ENCODE measurements around the gene EXOSC1.

DNA sequence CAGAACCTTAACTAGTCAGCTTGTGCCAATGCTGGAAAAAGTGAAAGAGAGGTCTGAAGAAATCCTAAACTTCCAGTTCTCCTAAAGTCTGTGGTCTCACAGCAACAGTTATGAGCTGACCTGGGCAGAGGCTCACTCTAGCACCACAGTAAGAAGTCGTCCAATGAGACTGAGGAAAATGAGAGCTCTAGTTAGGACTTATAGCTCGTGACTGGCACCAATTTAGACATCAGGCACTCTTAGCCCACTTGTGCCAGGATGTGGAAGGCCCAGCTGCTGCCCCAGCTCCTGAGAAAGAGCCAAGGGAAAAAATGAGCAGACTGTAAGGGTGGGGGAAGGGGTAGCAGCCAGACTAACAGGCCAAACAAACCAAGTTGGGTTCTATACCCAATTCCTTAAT, 44.8 kb upstream of the EXOSC1 start:
- TF ChIP-seq CTCF (IDR thresholded peaks at IDR 0.05) (no peak), POLR2A (IDR thresholded peaks at IDR 0.05) (no peak)

All from body of pancreas (tissue), 4 donors.